ENCODE results near the gene PTPRM. TPM values are rescaled to one million over a fixed set of nuclear protein-coding genes. Genes with fewer than 3 reads are reported as not detected.

The PTPRM gene
- total RNA-seq, 1 experiment from 2014 or later, result 6.2 TPM

DNA sequence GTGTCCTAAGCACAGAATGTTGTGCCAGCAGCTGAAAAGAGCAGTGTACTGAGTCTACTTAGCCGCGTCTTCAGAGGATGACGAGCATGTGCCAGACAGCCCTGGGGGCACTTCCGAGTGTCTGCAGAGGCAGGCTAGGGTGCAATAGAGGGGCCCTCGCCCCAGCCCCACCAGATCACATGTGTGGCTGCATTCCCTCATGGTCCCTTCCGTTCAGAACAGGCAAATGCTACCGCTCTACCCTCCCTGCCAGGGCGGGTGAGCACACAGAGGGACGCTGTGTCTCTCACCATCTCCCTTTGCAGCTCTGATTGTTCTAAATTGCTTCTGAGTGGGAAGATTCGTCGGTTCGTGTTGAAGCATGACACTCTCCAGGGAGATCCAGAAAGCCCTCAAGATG, 829.9 kb downstream of the PTPRM start:
- Histone ChIP-seq H3K9ac (ENCODE audit: extremely low read depth, insufficient read length, low read length) (no peak overlapping the region), H3K9me3 (ENCODE audit: control insufficient read depth, low read depth, low read length) (no peaks in the 10 kb centered on the region), H3K18ac (ENCODE audit: insufficient read length, low read depth, low read length) (no peak overlapping the region), H3K56ac (ENCODE audit: insufficient read length, low read depth, low read length) (no peak overlapping the region), H3T11ph (ENCODE audit: low read length) (no peak overlapping the region), H3K23ac (ENCODE audit: insufficient read length, low read depth, low read length) (no peak overlapping the region), H3K79me2 (ENCODE audit: insufficient read depth, low read length) (no peaks in the 10 kb centered on the region), H3K79me1 (ENCODE audit: insufficient read depth, low read depth, low read length, poor library complexity, severe bottlenecking) (no peaks in the 10 kb centered on the region), H3K27me3 (ENCODE audit: insufficient read depth, low read length) (no peaks in the 10 kb centered on the region), H3K27ac (ENCODE audit: insufficient read length, low read depth, low read length) (no peak overlapping the region), H2AK5ac (ENCODE audit: insufficient read length, low read length) (no peak overlapping the region), H2BK12ac (ENCODE audit: insufficient read length, low read depth, low read length) (no peak overlapping the region), H2BK15ac (ENCODE audit: low read depth, low read length) (no peak overlapping the region), H4K8ac (replicated peaks; ENCODE audit: insufficient read length, low read depth, low read length) (no peak overlapping the region), H3K4ac (ENCODE audit: low read depth, low read length) (no peak overlapping the region), H3K14ac (ENCODE audit: insufficient read depth, low read length) (no peak overlapping the region), H3K4me2 (ENCODE audit: insufficient read depth, insufficient read length, low read length) (no peak overlapping the region), H2BK5ac (ENCODE audit: insufficient read length, low read length) (no peak overlapping the region), H4K91ac (ENCODE audit: insufficient read length, low read depth, low read length) (no peak overlapping the region), H4K20me1 (ENCODE audit: control insufficient read depth, insufficient read depth, insufficient read length) (no peaks in the 10 kb centered on the region), H4K5ac (ENCODE audit: insufficient read length, low read depth, low read length) (no peak overlapping the region), H2BK20ac (ENCODE audit: low read depth, low read length, poor library complexity, severe bottlenecking) (no peak overlapping the region), H2BK120ac (ENCODE audit: low read depth, low read length, poor library complexity, severe bottlenecking) (no peak overlapping the region), H3K23me2 (ENCODE audit: insufficient read length, low read depth, low read length, poor library complexity, severe bottlenecking) (no peaks in the 10 kb centered on the region), H3K4me1 (ENCODE audit: insufficient read depth, low read length) (peaks cover 3% of the 10 kb centered on the region; the same call in 1 of the 2 replicates), H2AFZ (ENCODE audit: low read length) (no peak overlapping the region)
- Mint-ChIP-seq H3K27ac (no peak overlapping the region; a peak in 1 of 7 replicates), H3K4me3 (no peak overlapping the region), H3K27me3 (ENCODE audit: low read depth) (no peaks in the 10 kb centered on the region), H3K9me3 (no peaks in the 10 kb centered on the region), H3K36me3 (ENCODE audit: insufficient read depth in 1 of 3, low read depth in 3 of 3) (no peaks in the 10 kb centered on the region), H3K4me1 (peaks cover 21 to 26% of the 10 kb centered on the region in 2 experiments)
- no peak for TF ChIP-seq CTCF (conservative IDR thresholded peaks at IDR 0.05)
- WGBS (ENCODE audit: extremely low coverage, insufficient read length, low lambda C conversion rate), result no CpG with 5 or more reads among the region's 12 CpGs
- no peak for DNase-seq
